ENCODE results near the gene TELO2.

The TELO2 gene

DNA sequence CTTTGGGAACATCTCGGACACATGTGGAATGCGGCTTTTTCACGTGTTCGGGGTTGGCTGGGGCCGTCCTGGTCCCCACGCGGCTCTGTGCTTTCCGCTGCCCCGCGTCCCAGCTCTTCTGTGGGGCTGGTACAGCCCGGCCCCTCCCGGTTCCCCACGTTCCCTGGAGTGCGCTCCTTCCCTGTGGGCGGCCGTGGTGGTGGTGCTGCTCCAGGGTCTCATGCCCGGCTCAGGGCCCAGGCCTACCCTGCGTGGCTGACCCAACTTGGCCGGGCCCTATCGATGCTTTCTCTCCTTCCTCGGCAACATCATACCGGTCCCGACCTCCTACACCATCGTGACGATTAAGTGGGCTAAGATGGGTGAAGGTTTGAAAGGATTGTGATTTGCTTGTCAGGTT is 3.3 kb downstream of the TELO2 start:
- in situ Hi-C loops (cut with MboI; ENCODE audit: low sequenced_read_pairs) = no loop called here

DNA sequence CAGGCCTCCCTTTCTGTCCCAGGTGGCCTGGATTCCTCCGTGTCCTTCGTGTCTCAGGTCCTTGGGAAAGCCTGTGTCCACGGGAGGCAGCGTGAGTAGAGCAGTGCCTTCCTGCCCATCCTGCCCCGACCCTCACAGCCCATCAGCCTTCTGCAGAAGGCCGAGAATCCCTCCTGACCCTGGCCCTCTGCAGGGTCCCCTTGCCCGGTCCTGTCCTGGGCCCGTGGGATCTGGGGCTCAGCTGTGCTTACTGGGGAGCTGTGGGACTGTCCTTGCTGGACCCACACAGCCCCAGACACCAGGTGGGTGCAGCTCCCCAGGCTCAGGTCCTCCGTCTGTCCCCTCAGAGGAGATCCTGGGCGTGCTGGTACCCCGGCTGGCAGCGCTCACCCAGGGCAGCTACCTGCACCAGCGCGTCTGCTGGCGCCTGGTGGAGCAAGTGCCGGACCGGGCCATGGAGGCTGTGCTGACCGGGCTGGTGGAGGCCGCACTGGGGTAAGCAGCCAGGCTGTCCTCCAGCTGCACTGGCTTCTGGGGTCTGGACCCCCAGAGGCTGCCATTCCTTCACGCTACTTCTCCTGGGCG is 3.9 kb downstream of the TELO2 start:
- in situ Hi-C loops (cut with MboI; ENCODE audit: low sequenced_read_pairs) = no loop called here

DNA sequence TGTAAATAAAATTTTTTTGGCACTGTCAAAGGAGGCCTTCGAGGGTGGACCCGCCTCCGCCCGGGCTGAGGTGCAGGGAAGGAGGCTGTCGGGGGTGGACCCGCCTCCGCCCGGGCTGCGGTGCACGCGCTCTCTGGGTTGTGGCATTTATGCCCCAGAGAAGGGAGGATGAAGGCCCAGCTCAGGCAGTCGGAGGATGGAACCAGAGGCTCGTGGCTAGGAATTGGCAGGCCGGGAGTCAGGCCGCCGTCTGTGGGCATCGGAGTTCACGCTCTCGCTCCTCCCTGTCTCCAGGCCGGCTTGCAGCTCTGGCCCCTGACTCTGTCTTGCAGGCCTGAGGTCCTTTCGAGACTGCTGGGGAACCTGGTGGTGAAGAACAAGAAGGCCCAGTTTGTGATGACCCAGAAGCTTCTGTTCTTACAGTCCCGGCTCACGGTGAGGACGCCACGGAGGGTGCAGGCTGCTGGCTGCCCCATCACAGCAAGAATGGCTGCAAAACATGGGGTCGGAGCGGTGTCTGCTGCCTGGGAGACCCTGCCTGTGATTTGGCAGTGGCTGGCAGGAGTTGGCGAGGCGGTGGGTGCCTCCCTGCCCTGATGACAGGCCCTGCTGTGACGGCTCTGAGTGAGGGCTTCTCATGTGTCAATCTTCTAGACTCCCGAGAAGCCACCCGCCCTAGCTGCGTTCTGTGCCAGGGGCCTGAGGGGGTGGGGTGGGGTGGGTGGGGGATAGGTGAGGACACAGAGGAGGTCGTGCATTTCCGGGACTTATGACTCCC is 5.9 kb downstream of the TELO2 start:
- in situ Hi-C loops (cut with MboI; ENCODE audit: low sequenced_read_pairs) = no loop called here

DNA sequence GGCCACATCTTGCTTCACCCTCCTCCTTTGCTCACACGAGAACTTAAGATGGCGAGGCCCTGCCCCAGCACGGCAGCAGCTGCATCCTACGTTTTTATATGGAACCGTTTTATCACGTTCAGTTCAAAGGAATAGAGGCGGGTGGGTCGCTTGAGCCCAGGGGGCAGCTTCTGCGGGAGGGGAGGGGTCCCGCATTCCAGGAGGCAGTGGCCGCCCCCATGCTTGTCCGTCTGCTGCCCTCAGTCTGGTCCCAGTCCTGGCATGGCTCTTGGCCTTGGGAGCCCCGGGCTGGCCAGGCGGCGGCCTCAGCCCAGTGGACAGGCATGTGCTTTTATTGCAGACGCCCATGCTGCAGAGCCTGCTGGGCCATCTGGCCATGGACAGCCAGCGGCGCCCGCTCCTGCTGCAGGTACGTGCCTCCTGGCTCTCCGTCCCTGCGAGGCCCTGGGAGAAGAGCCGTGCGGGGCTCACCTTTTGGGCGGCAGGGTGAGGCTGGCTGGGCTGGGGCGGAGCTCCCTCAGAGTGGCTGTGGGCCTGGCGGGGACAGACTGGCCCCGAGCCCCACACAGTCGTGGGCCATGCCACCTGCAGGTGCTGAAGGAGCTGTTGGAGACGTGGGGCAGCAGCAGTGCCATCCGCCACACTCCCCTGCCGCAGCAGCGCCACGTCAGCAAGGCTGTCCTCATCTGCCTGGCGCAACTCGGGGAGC is 6.8 kb downstream of the TELO2 start:
- in situ Hi-C loops (cut with MboI; ENCODE audit: low sequenced_read_pairs) = no loop called here

DNA sequence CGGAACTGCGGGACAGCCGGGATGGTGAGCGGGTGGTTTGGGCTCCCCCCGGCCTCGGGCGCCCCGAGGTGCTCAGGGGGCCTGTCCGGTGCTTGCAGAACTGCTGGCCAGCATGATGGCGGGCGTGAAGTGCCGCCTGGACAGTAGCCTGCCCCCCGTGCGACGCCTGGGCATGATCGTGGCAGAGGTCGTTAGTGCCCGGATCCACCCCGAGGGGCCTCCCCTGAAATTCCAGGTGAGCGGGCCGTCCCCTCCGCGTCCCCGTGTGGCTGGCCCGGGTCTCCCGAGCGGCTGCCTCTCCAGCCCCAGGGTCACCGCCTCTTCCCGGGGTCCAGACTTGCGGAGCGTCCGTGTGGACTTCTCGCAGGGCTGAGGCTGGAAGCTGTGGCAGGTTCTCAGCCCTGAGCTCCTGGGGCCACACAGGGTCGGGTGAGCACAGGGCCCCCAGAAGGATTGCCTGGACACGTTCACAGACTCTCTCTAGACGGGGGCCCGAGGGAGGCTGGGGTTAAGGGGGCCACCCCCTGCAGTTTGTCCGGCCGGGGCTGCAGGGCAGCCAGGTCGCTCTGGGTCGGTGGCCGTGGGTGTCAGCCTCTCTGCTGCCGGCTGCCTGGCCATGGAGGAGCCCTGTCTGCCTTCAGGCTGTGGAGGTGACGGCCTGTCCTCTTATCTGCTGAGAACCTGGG is 7.4 kb downstream of the TELO2 start:
- in situ Hi-C loops (cut with MboI; ENCODE audit: low sequenced_read_pairs) = no loop called here

DNA sequence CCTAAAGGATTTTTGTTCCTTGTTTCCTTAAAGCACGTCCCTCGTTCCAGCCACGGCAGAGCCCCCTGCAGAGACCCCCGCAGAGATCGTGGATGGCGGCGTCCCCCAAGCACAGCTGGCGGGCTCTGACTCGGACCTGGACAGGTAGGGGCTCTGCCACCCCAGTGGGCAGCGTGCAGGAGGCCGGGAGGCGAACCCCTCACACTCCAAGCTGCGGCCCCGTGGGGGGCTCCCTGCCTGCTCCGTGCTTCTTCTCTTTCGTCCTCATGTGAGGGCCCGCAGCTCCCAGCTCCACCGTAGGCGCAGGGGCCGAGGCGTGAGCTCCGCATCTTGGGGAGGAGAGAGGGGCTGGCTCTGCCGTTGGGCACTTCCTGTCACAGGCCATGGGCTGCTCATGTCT is 8.5 kb downstream of the TELO2 start:
- in situ Hi-C loops (cut with MboI; ENCODE audit: low sequenced_read_pairs) = no loop called here

DNA sequence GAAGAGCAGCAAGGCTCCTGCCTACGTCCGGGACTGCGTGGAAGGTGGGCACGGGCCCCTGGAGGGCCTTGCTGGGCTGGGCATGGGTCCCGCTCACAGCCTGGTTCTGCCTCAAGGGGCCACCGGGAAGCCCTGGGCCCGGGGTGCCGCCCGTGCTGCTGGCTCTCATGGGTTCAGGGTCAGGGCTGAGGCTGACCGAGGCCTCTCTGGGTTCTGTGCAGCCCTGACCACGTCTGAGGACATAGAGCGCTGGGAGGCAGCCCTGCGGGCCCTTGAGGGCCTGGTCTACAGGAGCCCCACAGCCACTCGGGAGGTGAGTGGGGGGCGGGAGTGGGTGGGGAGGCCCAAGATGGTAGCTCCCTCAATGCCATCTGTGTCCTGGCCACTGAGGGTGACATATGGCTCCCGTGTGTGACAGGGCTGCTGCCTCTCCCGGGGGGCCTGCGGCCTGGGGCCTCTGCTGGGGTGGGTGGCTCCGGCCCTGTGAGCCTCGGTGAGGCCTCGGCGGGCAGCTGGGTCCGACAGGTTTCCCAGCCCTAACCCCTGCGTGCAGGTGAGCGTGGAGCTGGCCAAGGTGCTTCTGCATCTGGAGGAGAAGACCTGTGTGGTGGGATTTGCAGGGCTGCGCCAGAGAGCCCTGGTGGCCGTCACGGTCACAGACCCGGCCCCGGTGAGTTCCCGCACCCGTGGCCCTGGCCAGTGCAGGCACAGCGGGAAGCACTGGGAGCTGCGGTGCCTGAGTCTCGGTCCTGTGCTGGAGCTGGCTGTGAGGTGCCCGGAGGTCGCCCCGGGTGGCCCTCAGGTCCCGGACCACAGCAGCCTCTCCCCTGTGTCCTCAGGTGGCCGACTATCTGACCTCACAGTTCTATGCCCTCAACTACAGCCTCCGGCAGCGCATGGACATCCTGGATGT is 9.2 kb downstream of the TELO2 start:
- in situ Hi-C loops (cut with MboI; ENCODE audit: low sequenced_read_pairs) = no loop called here

DNA sequence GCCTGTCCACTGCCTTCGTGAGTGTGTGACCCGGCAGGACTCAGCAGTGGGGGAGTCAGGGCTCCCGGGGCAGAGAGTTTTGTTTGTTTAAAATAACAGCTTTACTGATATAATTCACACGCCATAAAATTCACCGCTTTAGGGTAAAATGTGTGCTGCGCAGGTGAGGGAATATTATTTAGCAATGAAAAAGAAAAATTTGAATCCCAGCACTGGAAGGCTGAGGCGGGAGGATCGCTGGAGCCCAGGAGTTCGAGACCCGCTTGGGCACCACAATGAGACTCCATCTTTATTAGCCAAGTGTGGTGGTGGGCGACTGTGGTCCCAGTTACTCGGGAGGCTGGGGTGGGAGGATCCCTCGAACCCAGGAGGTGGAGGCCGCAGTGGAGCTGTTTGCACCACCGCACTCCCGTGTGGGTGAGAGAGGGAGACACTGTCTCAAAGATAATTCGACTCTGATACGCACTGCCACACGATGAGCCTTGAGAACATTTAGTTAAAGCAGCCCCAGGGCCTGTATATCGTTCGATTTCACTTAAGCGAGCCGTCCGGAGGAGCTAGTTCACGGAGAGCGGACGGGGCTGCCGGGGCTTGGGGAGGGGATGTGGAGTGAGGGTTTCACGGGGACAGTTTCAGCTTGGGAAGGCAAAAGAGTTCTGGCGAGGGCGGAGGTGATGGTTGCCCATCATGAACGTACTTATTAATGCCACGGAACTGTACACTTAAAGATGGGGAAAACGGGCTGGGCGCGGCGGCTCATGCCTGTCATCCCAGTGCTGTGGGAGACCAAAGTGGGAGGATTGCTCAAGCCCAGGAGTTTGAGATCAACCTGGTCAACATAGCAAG is 10.2 kb downstream of the TELO2 start:
- in situ Hi-C loops (cut with MboI; ENCODE audit: low sequenced_read_pairs) = no loop called here

DNA sequence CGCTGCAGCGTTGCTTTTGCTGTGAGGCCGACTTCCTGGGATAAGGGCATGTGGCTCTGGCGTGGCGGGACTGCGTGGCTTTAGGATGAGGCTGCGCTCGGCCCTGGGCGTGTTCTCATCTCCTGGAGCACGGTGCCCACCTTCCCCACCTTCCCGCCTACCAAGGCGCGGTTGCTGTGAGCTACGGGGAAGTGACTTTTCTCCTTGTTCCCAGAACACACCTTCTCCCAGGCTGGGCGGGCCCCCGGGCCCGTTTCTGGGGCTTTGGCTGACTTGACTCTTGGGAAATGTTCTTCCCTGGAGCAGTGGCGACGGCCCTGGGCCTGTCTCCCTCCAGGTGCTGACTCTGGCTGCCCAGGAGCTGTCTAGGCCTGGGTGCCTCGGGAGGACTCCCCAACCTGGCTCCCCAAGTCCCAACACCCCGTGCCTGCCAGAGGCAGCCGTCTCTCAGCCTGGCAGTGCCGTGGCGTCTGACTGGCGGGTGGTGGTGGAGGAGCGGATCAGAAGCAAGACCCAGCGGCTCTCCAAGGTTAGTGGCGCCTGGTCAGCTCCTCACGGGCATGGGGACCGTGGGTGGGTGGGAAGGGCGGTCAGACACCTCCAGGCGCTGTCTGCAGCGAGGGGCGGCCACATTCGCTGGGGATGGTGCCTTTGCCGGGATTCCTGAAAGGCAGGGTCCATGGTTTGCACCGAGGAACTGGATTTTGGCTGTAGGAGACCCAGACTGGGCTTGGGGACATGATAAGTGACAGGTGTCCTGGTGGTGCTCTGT is 12.1 kb downstream of the TELO2 start:
- in situ Hi-C loops (cut with MboI; ENCODE audit: low sequenced_read_pairs) = no loop called here

DNA sequence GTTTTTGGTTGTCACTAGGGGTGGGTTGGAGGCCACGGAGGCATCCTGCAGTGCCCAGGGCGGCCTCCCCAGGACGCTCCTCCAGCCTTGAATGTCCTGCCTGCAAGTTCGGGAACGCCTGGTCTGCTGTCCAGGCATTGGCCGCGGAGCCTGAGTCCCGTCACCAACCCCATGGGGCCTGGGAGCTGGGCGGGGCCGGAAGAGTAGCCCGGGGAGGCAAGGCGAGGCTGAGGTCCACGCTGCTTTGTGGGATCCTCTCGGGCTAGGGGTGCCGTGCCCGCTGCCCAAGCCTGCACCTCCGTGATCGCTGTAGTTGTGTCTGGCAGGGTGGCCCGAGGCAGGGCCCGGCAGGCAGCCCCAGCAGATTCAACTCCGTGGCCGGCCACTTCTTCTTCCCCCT is 12.8 kb downstream of the TELO2 start:
- in situ Hi-C loops (cut with MboI; ENCODE audit: low sequenced_read_pairs) = no loop called here

DNA sequence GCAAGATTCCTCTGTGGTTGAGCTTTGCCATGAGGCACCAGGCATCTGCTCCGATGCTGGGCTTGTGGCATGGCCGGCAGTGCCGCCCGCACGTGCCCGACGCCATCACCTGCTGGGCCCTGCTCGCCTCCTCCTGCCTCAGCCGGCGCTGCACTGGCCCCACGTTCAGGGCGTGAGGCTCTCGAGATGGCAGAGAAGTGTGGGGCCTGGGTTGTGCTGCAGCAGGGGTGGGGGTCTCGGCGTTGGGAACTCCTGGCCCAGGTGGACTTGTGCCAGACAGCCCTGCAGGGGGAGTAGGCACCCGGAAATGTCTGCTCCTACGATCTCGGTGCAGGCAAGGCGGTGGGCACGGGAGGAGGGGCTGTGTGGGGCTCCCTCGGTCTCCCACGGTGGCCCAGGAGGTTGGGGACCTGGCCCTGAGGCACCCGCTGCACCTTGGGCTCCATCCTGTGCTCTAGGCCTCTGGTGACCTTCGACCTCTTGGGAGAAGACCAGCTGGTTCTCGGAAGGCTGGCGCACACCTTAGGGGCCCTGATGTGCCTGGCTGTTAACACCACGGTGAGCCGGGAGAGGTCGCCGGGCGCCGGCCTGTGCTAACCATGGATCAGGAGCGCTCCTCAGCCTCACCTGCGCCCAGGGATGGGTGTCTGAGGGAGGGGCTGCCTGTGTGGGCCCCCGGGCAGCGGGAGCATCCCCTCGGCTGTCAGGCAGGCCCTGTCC is 13.5 kb downstream of the TELO2 start:
- in situ Hi-C loops (cut with MboI; ENCODE audit: low sequenced_read_pairs) = no loop called here

DNA sequence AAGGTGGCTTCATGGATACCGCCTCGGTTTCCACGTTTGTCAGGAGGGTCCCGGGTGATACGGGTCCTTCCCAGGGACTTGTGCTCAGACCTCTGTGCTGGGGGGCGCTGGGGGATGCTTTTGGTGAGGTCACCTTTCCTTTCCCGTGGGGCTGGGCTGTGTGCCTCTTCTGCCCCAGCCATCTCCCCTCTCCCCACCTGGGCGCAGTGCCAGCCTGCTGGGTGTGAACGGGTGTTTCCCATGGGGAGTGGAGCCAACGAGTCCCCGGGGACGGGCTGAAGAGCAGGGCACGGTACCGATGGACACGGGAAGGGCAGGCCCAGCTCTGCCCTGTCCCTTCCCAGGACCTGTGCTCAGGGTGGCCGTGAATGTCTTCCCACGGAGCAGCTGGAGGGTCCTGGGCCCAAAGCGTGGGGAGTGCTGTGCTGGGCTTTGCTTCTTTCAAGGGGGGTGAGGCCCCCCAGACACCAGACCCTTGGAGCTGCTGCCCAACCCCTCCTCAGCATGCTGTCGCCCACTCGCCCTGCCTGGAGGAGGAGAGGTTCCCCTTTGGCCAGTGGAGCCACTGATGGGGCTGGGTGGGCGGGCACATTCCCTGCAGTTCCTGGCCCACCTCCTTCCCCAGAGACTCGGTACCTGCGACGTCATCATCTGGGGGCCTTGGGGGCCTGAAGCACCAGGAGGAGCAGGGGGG is 15.5 kb downstream of the TELO2 start:
- in situ Hi-C loops (cut with MboI; ENCODE audit: low sequenced_read_pairs) = no loop called here

DNA sequence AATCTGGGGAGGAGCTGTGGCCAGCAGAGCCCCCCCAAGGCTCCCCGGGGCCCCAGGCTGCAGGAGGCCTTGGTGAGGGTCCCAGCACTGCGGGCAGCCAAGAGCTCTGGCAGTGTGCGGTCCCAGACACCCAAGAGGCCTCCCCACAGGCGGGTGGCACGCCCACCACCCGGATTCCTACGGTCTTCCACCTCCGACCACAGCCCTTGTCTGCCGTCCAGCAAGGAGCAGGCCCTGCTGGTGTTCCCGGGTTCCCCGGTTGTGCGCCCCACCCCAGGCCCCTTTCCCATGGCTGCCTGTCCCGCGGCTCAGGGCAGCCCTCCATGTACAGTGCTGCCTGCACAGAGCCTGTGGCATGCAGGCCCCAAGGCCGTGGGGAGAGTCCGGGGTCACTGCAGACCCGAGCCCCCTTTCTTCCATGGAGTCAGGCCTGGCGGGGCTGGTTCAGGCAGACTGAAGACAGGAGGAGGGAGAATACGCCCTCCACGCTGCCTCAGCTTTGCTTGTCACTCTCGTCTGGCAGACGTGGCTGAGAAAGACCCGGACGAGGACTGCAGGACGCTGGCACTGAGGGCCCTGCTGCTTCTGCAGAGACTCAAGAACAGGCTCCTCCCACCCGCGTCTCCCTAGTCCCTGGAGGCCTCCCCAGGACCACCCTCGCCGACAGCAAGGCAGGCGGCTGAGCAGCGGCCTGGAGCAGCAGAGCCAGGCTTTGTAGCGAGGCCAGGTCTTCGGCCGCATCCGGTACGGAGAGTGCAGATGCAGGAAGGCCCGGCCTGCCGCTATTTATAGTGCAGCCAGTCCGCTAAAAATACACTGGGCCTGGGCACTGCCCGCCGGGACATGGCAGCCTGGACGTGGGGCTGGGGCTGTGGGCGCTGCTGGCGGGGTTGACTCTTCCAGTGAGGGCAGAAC is 16.4 kb downstream of the TELO2 start:
- in situ Hi-C loops (cut with MboI; ENCODE audit: low sequenced_read_pairs) = no loop called here

DNA sequence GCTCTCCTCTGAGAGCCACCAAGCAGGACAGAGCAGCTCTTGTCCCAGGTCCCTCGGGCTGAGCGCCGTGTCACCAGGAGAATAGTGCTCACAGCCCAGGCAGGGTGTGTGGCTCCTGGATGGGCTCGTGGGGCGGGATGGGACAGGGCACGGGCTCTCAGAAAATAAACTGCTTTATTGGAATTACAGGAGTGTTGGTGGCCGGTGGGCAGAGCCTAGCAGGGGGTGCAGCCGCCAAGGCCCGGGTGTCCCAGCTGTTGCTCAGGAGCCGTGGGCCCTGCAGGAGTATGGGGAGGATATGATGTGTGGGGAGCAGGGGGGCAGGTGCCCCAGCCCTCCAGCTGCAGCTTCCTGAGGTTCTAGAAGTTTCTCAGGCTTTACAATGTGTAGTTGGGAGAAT is 17.1 kb downstream of the TELO2 start:
- in situ Hi-C loops (cut with MboI; ENCODE audit: low sequenced_read_pairs) = no loop called here

DNA sequence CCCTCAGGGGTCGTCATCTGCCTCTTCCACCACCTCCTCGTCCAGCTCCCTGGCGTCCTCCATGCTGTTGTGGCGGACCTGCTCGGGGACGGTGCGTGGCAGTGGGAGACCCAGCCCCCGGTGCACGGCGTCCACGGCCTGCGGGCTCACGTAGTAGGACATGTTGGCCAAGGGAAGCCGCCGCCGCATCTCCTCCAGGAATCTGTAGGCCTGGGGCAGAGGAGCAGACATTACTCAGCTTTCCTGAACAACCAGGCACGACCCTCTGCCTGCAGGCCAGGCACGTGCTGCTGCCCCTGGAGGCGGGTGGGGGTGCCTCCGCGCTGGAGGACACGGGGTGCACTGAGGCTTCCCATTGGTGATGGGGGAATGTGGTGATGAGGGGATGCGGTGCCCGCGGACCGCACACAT is 17.8 kb downstream of the TELO2 start:
- in situ Hi-C loops (cut with MboI; ENCODE audit: low sequenced_read_pairs) = no loop called here

DNA sequence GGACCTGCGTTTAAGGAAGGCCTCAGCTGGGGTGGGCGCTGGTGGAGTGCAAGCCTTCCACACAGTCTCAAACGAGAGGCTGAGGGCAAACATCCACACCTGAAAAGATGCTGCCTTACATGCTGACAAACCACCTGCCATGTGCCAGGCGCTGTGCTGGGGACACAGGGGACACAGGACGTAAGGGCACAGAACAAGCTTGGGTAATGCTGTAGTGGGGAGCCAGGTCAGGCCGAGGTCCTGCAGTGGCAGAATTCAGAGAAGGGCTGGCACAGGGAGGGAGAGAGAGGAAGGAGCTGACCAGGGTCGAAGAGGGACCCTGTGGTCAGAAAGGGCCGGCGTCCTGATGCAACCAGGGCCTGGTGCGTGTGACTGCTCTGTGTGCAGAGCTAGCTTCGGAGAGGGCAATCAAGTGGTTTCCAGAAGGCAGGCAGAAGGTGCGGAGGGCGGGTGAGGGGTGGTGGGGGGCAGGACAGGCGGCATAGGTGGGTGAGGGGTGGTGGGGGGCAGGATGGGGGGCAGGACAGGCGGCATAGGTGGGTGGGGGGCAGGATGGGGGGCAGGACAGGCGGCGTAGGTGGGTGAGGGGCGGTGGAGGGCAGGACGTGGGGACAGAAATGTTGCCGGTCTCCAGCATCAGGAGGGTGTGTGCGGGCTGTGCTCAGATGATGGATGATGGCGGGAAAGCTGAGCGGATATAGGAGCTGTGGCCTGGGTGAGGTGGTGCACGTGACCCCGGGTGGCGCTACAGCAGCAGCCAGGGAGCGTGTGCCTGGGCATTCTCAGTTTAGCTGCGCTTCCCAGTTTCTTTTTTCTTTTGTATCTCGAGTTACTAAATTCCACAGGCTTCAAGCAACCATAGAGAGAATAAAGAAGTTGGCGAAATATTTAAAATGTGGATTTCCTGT is 18.8 kb downstream of the TELO2 start:
- in situ Hi-C loops (cut with MboI; ENCODE audit: low sequenced_read_pairs) = no loop called here
